Left renal pelvis (tissue), 4 donors: Measurements from ENCODE around the gene RUBCNL. TPM values are rescaled to one million over a fixed set of nuclear protein-coding genes. Genes with fewer than 3 reads are reported as not detected.
"Not testable (repeated sequence)": the region's sequence is repeated elsewhere in the genome, so short reads cannot be mapped to it uniquely, and the experiment has no call there.

Experiments
- DNase-seq, 4 donors: peaks; one replicate each; pipeline ENCODE4 v3.0.0-alpha.2; 2013; ENCODE audit warnings: low read depth in 4 of 4, low spot score in 3 of 4
- polyA plus RNA-seq, 4 donors: library from polyadenylated mRNA; unstranded; fragments of 120-200 nt; gene quantifications; one replicate each; pipeline ENCODE4 v1.2.1, GENCODE V29; 2013; ENCODE audit not compliant: insufficient read length in 4 of 4

The RUBCNL gene
- polyA plus RNA-seq, 4 donors: 2.0 to 2.7 (median 2.4) TPM

DNA sequence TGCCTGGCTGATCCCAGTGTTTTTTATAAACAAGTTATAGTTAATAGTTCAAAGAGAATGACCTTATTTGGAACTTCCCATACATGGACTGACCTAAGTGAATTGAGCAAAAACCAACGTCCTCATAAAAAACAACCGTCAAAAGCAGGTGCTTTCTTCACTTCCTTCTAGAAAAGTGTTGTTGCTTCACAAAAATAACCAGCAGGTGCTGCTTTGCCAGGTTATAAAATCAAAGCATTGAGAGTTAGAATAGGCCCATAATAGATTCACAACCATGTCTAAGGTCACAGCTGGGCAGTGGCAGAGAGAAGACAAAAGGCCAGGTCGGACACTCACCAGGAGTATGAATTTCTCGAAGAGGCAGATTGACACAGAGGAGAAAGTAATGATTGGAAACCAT is 9.5 kb downstream of the RUBCNL start:
- no peak for DNase-seq

DNA sequence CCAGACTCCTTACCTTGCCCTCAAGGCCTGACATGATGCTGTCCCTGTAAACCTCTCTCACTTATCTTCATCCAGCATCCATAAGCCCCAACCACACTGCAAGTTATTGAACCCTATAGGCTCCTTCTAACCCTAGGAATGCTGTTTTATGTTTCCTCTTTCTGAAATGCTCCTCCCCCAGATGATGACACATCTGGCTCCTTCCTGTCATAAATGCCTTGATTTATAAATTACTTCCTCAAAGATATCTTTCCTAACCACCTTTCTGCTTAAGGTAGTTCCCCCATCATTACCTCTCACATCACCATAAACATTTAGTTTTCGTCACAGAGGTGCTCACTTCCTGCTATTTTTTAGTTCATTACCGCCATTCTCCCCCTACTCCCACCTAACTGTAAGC is 12.3 kb downstream of the RUBCNL start:
- no peak for DNase-seq

DNA sequence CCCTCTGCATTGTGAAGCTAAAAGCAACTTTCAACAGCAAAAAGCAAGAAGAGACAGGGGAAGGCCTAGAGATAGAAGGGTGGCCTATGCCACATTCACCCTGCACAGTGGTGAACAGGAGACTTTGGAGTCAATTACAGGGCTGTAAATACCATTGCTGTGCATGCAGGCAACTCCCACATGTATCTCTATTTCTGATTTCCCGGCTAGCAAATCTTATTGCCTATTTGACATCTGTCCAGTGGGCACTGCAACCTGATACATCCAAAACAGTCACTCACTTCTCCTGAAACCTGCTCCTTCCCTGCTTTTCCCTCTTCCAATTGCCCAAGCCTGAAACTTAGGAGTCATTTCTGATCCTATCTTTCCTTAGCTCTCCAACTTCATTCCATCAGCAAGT is 13.4 kb downstream of the RUBCNL start:
- no peak for DNase-seq

DNA sequence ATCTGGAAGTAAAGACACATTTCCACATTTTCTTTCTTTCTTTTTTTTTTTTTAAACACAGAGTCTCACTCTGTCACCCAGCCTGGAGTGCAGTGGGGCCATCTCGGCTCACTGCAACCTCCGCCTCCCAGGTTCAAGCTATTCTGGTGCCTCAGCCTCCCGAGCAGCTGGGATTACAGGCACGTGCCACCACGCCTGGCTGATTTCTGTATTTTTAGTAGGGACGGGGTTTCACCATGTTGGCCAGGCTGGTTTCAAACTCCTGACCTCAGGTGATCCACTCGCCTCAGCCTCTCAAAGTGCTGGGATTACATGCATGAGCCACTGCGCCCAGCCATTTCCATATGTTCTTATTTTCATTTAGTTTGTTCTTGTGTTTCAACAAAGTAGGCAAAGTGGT is 14.1 kb downstream of the RUBCNL start:
- not testable (repeated sequence) for DNase-seq

DNA sequence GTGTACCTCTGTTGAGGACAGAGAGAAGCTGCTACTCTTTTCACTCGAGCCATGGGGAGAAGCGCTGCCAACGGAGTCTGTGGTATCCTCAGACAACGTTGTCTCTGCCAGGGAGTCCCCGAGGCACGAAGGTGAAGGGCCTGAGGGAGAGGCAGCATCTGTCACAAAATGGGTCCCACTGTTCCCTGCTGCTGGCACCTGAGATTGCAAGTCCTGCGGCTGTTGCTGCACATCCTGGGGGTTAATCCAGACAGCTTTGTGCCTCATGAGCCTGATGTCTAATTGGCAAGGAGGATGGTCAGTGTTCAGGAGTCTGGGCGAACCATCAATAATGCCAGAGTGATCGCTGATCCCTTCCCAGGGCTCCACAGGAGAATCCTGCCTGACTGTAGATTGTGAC is 15.0 kb downstream of the RUBCNL start:
- no peak for DNase-seq

DNA sequence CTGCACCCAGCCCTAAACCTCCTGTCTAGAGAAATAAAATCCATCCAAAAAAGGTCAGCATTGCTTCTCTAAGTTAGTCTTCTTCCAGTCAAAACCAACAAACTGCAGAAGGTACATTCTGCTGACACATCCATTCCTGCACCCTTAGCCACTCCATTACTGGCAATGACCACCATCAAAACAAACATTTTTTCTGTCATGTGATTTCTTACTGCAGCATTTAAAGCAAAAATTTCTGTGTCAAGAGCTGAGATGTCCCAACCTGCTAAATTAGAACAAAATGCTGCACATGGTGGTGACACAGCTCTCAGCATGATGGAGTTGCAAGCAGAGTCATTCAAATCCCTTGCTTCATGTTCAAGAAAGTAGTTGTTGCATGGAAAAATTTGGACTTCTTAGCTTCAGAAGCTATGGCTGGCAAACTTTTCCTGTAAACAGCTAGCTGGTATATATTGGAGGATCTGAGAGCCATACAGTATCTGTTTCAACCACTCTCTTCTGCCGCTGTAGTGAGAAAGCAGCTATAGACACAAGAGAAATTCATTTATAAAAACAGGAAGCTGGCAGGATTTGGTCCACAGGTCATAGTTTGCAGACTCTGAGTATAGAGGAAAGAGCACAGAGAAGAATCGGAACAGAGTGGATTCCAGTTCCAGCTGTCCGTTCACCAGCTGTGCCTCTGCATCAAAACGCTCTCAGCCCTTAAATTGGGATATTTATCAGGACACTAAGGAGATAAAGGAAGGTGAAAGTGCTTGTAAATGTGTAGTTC is 17.4 kb downstream of the RUBCNL start:
- DNase-seq: no peak

DNA sequence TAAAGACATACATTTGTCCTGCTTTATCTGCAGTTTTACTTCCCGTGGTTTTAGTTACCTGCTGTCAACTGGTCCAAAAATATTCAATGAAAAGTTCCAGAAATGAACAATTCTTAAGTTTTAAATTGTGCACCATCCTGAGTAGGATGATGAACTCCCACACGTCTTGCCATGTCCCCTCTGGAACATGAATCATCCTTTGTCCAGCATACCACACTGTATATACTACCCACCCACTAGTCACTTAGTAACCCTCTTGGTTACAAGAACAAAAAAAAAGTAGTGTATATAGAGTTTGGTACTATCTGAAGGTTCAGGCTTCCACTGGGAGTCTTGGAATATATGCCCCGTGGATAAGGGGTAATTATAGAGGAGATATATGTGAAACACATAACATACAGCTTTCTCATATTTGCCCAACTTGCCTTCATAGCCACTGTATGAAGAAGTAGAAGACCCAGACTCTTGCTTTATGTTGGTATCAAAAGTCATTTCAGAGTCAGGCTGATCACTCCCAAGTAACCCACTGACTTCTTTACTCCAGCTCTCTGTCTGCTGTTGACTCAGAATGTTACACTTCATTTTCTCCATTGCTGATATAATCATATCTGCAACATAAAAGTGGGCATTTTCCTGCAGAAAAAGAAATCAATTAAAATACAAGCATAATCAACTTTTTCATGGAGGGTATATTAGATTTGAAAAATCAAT is 19.3 kb downstream of the RUBCNL start:
- DNase-seq: no peak

DNA sequence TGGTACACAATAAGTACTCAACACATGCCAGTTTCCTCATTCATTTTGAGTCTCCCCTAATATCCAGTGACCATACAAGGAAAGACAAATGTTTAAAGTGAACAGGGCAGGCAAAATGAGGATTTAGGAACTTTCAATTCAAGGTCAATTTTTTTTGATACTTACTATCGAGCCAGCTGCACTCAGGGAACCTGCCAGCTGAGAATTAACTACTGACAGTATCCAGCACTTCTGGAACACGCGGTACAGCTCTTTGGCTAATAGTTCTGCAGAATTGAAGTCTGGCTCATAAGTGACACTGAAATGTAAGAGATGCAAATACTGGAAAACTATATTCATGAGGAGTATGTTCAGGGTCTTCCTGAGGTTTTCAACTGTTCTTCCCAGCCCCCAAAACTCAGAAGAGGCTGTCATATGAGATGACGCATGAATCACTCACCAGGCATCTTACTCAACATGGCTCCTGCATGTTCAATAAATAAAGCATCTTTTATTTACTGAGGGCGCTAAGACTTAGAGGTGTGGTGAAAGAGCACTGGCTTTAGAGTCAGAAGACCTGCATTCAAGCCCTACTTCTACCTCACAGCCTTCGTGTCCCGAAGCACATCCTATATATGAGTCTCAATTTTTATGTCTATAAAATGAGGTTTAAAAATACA is 25.6 kb downstream of the RUBCNL start:
- no peak for DNase-seq

DNA sequence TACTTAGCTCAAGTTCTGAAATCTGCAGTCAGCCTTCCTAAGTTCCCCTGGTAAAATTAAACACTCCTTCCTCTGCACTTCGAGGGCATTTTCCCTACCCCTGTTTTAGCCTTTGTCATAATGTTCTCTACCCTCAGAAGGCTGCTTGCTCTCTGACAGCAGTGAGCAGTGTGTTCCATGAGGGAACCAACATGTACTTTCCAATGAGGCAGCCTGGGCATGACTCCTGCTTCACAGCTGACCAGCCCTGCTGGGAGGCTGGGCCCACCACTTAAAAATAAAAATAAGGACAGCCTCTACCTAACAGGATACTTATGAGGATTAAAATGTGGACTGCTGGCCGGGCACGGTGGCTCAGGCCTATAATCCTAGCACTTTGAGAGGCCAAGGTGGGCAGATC is 26.4 kb downstream of the RUBCNL start:
- no peak for DNase-seq

DNA sequence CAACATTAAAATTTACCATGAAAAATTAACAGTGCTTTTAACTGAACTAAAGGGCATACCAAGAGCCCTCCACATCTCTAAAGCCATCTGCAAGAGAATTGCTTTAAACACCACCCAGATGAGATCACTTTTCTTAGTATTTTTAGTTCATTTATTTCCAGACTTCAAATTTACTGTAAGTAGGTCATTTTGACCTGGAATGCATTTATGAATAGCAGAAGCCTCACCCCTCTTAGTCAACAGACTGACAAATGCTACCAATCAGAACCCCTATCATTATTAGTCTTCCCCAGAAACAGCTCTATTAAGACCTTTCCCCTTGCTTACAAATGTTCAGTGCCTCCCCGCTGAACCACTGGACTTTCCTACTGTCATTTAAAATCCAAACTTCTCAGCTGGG is 27.3 kb downstream of the RUBCNL start:
- DNase-seq: no peak

DNA sequence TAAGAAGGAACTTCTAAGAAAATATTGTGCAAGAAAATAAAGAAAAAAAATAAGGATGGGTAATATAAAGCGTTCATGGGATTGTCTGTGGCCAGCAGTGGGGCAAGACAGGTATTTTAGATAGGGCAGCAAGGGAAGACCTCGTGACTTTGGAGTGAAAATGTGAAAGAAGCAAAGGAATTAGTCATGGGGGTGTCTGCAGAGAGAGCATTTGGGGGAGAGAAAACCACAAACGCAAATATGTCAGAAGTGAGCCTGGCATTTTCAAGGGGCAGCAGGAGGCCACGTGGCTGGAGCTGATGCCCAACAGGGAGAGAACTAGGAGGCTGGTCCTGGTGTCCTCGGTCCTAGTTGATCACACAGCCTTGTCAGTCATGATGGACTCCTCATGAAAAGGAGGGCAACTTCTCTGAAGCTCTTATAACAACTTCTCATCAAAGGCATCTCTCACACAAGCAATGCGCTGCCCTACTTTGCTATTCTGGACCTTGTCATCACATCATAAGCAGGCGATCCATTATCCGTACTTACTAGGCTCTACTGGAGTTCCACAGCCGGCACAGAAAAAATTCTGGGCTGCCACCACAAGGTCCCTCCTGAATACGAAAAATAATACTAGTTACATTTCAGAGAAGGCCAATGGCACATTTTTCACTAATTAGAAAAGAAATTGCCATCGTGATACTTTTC is 31.0 kb downstream of the RUBCNL start:
- no peak for DNase-seq

DNA sequence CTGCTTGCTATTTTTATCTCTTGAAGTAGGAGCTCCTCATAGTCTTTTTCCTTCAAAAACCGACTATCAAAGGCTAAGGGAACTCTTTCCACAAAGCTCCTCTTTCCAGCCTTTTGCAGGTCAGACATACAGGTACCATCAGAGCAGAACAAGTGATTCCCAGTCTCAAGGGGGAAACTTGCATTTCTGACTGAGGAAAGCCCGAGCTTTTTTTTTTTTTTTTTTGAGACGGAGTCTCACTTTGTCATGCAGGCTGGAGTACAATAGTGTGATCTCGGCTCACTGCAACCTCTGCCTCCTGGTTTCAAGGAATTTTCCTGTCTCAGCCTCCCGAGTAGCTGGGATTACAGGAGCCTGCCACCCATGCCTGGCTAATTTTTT is 32.0 kb downstream of the RUBCNL start:
- no peak for DNase-seq

DNA sequence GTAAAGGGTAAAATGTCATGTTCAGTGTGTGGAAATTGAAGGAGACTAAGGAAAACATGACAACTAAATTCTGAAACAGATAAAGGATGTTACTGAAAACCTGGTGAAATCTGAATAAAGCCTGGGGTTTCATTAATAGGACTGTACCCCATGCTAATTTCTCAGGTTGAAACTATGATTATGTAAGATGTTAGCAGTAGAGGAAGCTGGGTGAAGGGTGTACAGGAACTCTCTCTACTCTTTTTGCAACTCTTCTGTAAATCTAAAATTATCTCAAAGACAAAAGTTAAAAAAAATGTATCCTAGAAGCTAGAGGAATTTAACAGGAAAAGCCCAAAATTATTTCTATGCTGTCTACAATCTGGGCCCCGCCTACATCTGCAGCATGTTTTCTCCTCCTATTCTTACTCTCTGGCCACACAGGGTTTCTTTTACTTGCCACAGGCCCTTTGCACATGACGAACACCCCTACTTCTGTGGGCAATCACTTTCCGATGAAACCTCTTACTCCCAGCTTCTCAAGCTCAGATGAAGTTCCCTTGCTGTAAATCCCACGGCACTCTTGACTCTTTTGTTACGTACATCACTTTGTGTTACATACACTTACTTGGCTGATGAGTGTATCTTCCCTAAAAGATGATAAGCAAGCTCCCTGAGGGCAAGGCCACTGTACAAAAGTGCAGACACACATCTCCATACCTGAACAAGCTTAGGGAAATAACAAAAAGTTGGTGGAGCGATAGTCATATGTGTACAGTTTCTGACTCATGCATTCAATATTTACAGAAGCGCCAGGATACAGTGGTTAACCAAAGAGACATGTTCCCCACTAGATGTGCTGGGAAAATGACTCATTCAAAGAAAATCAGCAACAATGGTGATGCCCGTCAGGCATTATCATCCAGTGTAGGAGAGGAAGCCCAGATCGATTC is 32.6 kb downstream of the RUBCNL start:
- DNase-seq: no peak

DNA sequence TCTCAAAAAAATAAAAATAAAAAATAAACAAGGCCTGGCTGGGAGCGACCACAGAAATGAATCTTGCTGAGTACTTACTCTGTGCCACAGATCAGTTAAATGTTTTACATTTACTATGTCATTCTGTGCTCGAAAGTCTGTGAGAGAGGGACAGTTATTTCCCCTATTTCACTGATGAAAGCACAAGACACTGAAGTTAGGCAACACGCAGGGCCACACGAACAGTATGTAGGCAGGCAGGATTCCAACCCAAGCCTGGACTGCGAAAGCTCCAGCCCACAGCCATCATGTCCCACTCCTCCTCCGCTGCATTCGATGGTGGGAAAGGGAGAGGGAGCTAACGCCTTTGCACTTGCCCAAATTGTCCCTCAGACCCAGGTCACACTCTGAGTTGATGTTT is 34.2 kb downstream of the RUBCNL start:
- no peak for DNase-seq

DNA sequence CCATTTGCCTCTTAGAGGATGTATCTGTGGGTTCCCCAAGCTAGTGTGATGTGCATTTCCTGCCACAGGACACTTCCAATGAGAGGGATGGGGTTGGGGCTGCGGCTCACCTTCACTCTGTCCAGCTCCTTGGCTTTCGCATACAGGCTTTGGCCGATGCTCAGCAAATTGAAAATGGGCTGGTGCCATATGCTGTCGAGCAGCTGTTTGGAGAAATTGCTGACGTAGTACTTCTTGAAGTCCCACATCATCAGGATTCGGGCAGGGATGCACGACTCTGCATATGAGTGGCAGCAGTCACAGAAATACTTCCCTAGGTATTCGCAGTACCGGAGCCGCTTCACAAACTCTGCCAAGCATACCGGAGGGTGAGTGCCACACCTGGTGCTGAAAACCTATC is 37.0 kb downstream of the RUBCNL start:
- DNase-seq: no peak

DNA sequence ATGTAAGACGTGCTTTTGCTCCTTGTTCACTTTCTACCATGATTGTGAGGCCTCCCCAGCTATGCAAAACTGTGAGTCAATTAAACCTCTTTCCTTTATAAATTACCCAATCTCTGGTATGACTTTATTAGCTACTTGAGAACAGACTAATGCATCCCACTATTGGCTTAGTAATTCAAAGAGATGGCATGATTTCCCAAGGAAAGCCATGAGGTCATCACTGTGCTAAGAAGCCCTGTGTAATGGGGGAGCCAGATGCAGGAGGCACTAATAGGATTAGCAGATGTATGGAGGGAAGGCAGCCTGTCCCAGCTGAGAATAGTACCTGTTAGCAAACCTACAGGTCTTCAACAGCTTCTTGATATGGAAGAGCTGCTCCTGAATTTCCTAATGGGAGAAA is 38.1 kb downstream of the RUBCNL start:
- DNase-seq: no peak

DNA sequence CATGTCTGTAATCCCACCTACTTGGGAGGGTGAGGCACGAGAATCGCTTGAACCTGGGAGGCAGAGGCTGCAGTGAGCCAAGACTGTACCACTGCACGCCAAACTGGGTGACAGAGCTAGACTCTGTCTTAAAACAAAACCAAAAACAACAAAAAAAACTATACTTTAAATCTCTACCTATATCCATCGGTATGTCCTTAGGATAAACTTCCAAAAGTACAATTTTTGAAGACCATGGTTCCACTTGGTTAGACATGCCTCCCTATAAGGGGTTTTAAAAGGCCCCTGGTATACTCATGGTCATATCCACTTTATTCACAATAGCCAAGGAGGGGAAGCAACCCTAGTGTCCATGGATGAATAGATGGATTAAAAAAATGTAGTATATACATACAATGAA is 39.8 kb downstream of the RUBCNL start:
- no peak for DNase-seq

DNA sequence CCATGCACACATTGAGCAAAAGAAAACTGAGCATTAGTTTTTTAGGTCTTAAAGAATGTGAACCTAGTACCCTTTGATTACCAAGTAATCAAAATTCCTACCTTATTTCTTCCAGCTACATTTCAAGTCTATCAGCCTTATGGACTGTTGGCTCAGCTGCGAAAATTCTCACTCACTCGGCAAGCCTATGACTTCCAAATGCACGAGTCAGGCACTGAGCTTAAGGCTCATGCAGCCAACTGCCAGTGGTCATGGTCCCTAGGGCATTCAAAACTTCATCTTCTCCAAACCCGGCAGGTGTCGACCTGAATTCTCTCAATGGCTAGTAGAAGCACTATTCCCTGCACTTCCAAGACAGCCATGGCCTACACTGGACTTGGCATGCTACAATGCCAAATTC is 41.2 kb downstream of the RUBCNL start:
- DNase-seq: no peak

DNA sequence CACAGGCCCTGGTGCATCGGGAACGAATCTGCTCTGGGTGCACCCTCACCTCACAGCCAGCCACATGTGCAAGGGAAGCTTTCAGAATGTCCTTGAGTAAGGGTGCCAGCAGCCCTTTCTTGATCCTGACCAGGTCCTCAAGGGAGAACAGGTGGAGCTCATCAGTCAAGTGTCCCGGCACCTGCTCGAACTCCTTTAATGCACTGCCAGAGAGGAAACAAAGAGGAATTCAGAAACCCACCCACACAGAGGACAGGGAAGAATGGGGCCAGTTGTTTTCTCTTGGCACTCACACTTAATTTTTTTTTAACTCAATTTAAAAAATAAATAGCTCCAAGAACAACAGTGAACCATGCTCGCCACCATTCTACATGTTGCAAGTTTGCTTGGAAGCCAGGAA is 41.7 kb downstream of the RUBCNL start:
- no peak for DNase-seq

DNA sequence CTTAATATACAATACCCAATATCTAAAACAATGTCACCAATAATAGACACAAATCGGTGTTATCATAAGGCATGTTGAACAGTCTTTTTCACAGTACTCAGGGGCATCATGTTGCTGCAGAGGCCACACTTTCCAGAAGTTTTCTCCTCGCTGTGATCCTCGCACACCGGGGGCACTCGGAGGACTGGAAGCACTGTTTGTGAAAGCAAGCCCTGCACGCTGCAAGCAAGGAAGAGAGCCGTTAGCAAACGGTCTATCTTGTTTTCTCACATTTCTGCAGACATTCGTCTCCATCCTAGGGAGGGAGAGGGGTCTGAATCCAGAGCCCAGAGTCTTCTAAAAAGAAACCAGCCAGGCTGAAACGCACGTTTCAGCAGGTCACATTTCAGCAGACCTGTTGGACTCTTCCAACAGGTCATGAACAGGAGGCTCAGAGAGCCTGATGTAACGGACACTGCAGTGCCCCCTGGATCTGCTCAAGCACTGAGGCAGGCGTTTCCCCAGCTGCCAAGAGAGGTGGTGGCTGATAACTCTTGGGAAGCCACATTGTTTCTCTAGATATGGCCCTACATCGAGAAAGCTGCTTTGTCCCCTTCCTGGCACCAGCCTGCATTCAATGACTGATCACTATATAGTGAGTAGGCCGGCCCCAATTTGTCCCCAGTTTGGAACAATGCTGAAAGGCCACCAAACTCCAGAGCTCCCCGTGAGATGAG is 43.6 kb downstream of the RUBCNL start:
- no peak for DNase-seq
